Naive thymus-derived CD4-positive, alpha-beta T cell (primary cell): ENCODE measurements around the gene APPBP2. TPM values are rescaled to one million over a fixed set of nuclear protein-coding genes. Genes with fewer than 3 reads are reported as not detected.

ENCODE experiments used
- ATAC-seq: fragments of 150-1000 bp; cut with Tn5 transposase; 2 replicates; pipeline ENCODE4 v1.10.0; 2021; ENCODE audit warnings: mild to moderate bottlenecking, moderate library complexity
- CTCF ChIA-PET: fragments of 350-600 bp; sonication (Branson Sonifier 250); formaldehyde crosslinking; loops from one replicate; lab custom pipeline; 2021; ENCODE audit warnings: antibody characterized with exemption; lab: Charles Lee
- POLR2A ChIA-PET: fragments of 350-600 bp; sonication (Branson Sonifier 250); formaldehyde crosslinking; loops from one replicate; lab custom pipeline; 2021; ENCODE audit warnings: antibody characterized with exemption, inconsistent platforms; lab: Charles Lee
- DNase-seq, 9 donors: peaks; one replicate each; pipeline versions ENCODE4 v3.0.0 to v3.0.0-alpha.2; 2020 to 2022; ENCODE audit warnings: mixed read lengths in 1 of 9
- H3K27ac ChIP-seq: one replicate; pipeline ENCODE4 v1.7.0; 2013; ENCODE audit warnings: mild to moderate bottlenecking, low read depth, low read length, moderate library complexity
- H3K27me3 ChIP-seq, 2 donors: one replicate each; pipeline ENCODE4 v1.7.0; 2013; ENCODE audit warnings: low read length in 2 of 2, mild to moderate bottlenecking in 2 of 2, moderate library complexity in 2 of 2; ENCODE audit not compliant: control insufficient read depth in 2 of 2, insufficient read depth in 2 of 2
- H3K36me3 ChIP-seq, 3 experiments: 1 replicate in 2 of 3; 2 replicates in 1 of 3; pipeline ENCODE4 v1.7.0; 2013; ENCODE audit warnings: low read length in 3 of 3, mild to moderate bottlenecking in 3 of 3, moderate library complexity in 1 of 3; ENCODE audit not compliant: insufficient read depth in 3 of 3, control insufficient read depth in 2 of 3
- H3K4me1 ChIP-seq, 2 donors: one replicate each; pipeline ENCODE4 v1.7.0; 2013; ENCODE audit warnings: low read length in 2 of 2, mild to moderate bottlenecking in 2 of 2, moderate library complexity in 1 of 2; ENCODE audit not compliant: control insufficient read depth in 2 of 2, insufficient read depth in 2 of 2
- H3K4me3 ChIP-seq: 2 replicates; pipeline ENCODE4 v1.7.0; 2013; ENCODE audit warnings: mild to moderate bottlenecking, low read length
- H3K9me3 ChIP-seq, 3 experiments: 1 replicate in 2 of 3; 2 replicates in 1 of 3; pipeline ENCODE4 v1.7.0; 2013; ENCODE audit warnings: low read length in 3 of 3; ENCODE audit not compliant: control insufficient read depth in 2 of 3
- H3K27ac Mint-ChIP-seq, 9 donors: one replicate each; pipeline ENCODE4 v1.8.0; 2020 to 2022; ENCODE audit warnings: mixed read lengths in 9 of 9, mild to moderate bottlenecking in 8 of 9, moderate library complexity in 5 of 9, inconsistent platforms in 2 of 9
- H3K27me3 Mint-ChIP-seq, 5 donors: one replicate each; pipeline ENCODE4 v1.8.0; 2021 to 2022; ENCODE audit warnings: mixed read lengths in 5 of 5, mild to moderate bottlenecking in 1 of 5
- H3K36me3 Mint-ChIP-seq, 5 donors: one replicate each; pipeline ENCODE4 v1.8.0; 2020 to 2022; ENCODE audit warnings: mixed read lengths in 5 of 5, mild to moderate bottlenecking in 3 of 5, inconsistent platforms in 1 of 5
- H3K4me1 Mint-ChIP-seq, 7 donors: one replicate each; pipeline ENCODE4 v1.8.0; 2020 to 2022; ENCODE audit warnings: mixed read lengths in 7 of 7, mild to moderate bottlenecking in 3 of 7, inconsistent platforms in 1 of 7
- H3K4me3 Mint-ChIP-seq, 10 donors: one replicate each; pipeline ENCODE4 v1.8.0; 2020 to 2022; ENCODE audit warnings: mild to moderate bottlenecking in 10 of 10, mixed read lengths in 10 of 10, moderate library complexity in 6 of 10, inconsistent platforms in 2 of 10
- H3K9me3 Mint-ChIP-seq, 11 donors: one replicate each; pipeline ENCODE4 v1.8.0; 2020 to 2022; ENCODE audit warnings: mixed read lengths in 11 of 11, mild to moderate bottlenecking in 4 of 11, inconsistent platforms in 1 of 11, moderate library complexity in 1 of 11
- intact Hi-C, 2 donors: fragments of 100-400 bp; cut with micrococcal nuclease; formaldehyde crosslinking; loops; one replicate each; pipeline ENCODE4 v1.15.1; 2023
- polyA plus RNA-seq, 2 donors: library from polyadenylated mRNA; unstranded; fragments of 300-500 nt; fragmentation: Illumina TruSeq; gene quantifications; one replicate each; pipeline ENCODE4 v1.2.3, GENCODE V29; 2021
- total RNA-seq, 6 experiments: library from RNA in 5 of 6; stranded (reverse) in 5 of 6; gene quantifications; 1 replicate in 5 of 6; 2 replicates in 1 of 6; pipeline ENCODE4 v1.2.3 and lab custom pipeline; 2021 to 2026

The APPBP2 gene, protein sequence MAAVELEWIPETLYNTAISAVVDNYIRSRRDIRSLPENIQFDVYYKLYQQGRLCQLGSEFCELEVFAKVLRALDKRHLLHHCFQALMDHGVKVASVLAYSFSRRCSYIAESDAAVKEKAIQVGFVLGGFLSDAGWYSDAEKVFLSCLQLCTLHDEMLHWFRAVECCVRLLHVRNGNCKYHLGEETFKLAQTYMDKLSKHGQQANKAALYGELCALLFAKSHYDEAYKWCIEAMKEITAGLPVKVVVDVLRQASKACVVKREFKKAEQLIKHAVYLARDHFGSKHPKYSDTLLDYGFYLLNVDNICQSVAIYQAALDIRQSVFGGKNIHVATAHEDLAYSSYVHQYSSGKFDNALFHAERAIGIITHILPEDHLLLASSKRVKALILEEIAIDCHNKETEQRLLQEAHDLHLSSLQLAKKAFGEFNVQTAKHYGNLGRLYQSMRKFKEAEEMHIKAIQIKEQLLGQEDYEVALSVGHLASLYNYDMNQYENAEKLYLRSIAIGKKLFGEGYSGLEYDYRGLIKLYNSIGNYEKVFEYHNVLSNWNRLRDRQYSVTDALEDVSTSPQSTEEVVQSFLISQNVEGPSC
- total RNA-seq, result 10 to 100 TPM; 24.2 to 47.5 (median 33.0) TPM
- 10 to 100 TPM; 23.4 to 28.7 TPM for polyA plus RNA-seq
- total RNA-seq (lab: John Stamatoyannopoulos, UW), result 49.1 reads per million, percentile 71 among the genes with 10 or more reads in this experiment

DNA sequence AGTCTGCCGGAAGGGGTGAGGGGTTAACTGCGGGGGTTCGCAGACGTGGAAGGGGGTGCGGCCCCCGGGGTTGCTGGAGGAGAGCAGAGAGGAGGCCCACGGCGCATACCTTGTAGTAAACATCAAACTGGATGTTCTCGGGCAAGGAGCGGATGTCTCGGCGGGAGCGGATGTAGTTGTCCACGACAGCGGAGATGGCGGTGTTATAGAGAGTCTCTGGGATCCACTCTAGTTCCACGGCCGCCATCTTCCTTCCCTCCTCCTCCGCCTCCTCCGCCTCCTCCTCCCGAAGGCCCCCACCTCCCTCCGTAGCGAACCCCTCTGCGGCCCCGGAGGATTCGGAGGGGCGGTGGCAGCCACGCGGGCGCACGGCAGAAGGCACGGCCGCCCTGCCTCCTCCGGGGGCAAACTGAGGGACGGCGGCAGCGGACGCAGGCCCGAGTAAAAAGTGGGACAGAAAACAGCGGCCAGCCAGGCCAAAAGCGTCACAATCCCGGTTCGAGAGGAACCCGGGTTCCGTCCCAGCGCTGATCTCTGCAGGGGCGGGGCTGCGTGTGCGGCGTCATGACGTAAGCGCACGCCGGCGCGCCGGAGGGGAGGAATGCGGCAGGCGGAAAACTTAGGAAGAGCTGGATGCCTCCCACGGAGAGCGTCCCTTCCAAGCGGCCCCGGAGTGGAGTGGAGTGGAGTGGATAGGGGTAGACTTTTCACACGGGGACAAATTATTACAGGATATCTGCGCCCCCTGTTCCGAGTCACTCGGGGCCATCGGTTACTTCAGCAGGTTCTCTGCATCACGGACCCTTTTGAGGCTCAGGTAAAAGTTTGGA, at the start of gene APPBP2:
APPBP2 (minus strand) TSS at position 558 of the 830 bp plus-strand sequence; CDS start at position 247, 311 bp downstream.
- H3K4me1 Mint-ChIP-seq, result peaks cover 31 to 63% (median 55%) of the 10 kb centered on the region in 7 donors
- intact Hi-C loops, result loop anchor here (1.0 to 10.0 kb wide), 9 partner anchors 43 to 1541 kb away; partner anchors contain the start of genes BCAS3 (in 2 of the 2), PPM1D (in 2 of the 2), USP32 (in 2 of the 2) and DHX40 (in 1 of the 2)
- no peaks in the 10 kb centered on the region for H3K27me3 ChIP-seq
- no peaks in the 10 kb centered on the region for H3K27me3 Mint-ChIP-seq
- peak within 1 kb of the TSS; percentile 99 for H3K27ac ChIP-seq
- peak within 1 kb of the TSS; percentile 86 for H3K4me3 ChIP-seq
- ATAC-seq, result peak; percentile 92
- H3K4me3 Mint-ChIP-seq, result peak within 1 kb of the TSS; percentile 98 to 100 (median 99)
- H3K9me3 ChIP-seq, result no peaks in the 10 kb centered on the region
- no peaks in the 10 kb centered on the region for H3K9me3 Mint-ChIP-seq
- peaks cover 0 to 12% (median 4%) of the 10 kb centered on the region in 3 experiments for H3K36me3 ChIP-seq
- H3K36me3 Mint-ChIP-seq, result peaks cover 0 to 7% (median 5%) of the 10 kb centered on the region in 5 donors
- H3K4me1 ChIP-seq, result peaks cover 19 to 25% of the 10 kb centered on the region in 2 donors
- peak; percentile 59 to 80 (median 77) for DNase-seq
- POLR2A ChIA-PET, result interaction anchor here (0.6 to 1.6 kb wide), 5 partner anchors 74 to 696 kb away, joined by 3 to 8 read pairs (median 3); partner anchors contain the start of gene USP32
- H3K27ac Mint-ChIP-seq, result peak within 1 kb of the TSS; percentile 96 to 99 (median 98)
- CTCF ChIA-PET, result interaction anchor here (0.8 to 3.2 kb wide), 2 partner anchors 44 to 112 kb away, joined by 3 to 9 read pairs; no protein-coding TSS in a partner anchor

DNA sequence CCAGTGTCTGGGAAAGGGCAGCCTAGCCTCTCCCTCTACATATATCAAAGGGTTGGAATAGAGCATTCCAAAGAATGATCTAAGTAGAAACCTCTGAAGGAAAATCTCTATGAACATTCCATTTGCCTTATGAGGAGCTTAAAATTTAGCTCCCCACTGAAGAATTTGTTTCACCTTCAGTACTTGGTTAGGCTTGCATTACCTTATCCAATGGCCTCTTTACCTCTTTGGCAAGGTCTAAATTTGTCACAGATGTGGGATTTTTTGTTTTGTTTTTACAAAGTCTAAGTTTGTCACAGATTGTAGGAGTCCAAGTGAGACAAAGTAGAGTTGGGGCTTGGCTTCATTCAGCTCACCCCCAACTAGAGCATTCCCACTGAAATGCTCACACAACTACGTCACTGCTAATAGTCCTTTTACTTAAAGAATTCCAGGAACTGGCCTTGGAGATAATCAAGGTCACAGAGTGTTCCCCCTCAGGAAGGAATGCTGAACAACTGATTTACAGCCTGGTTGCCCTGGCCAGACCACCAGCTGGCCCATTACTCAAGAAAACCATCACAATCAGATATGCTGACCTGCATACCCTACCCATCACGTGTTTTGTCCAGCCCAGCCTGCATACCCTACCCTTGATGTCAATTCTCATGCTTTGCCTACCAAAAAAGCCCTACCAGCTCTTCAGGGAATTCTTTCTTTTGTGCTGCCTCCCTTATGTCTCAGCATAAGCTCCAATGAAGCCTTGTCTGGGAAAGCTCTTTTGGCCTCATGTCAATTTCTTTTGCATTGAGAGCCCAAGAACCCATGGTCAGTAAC, 47.4 kb upstream of the APPBP2 start:
- no peak for DNase-seq
- CTCF ChIA-PET, result interaction anchor here (1.3 to 1.6 kb wide), 2 partner anchors 13 to 65 kb away, joined by 3 to 5 read pairs; no protein-coding TSS in a partner anchor

DNA sequence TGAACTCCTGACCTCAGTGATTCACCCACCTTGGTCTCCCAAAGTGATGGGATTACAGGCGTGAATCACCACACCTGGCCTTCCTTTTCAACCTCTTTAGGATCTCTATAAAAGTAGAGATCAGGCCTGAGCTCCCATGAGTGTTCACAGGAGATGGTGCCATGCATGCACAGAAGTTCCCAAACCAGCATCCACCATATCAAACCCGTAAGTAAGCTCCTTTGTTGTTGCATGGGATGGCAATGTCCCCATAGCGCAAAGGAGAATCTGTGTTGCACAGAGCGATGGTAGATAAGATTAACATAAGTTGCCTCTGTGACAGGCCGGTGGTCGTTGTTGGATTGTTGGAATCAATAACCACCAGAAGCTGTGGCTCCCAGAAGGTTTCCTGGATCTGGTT, 39.2 kb upstream of the APPBP2 start:
- Mint-ChIP-seq H3K27ac (no peak overlapping the region), H3K27me3 (peaks cover 0 to 2% (median 0%) of the 10 kb centered on the region in 5 donors), H3K36me3 (no peaks in the 10 kb centered on the region), H3K4me1 (peaks cover 0 to 4% (median 0%) of the 10 kb centered on the region in 7 donors), H3K9me3 (no peaks in the 10 kb centered on the region), H3K4me3 (no peak overlapping the region)
- Histone ChIP-seq H3K9me3 (no peaks in the 10 kb centered on the region), H3K27ac (no peak overlapping the region), H3K36me3 (no peaks in the 10 kb centered on the region), H3K27me3 (no peaks in the 10 kb centered on the region), H3K4me3 (no peak overlapping the region), H3K4me1 (no peaks in the 10 kb centered on the region)
- ChIA-PET CTCF (interaction anchor here (1.6 kb wide), 1 partner anchor 72 kb away, joined by 5 read pairs; no protein-coding TSS in a partner anchor), POLR2A (interaction anchor here (0.7 kb wide), 1 partner anchor 9 kb away, joined by 3 read pairs; no protein-coding TSS in a partner anchor)
- ATAC-seq (no peak), DNase-seq (no peak)
- intact Hi-C loops, result no loop called here

More for the DNA sequence above, 47.4 kb upstream of the APPBP2 start:
- no peaks in the 10 kb centered on the region for H3K9me3 ChIP-seq
- Mint-ChIP-seq H3K27ac (no peak overlapping the region), H3K36me3 (no peaks in the 10 kb centered on the region), H3K4me3 (no peak overlapping the region), H3K4me1 (peaks cover 4 to 19% (median 8%) of the 10 kb centered on the region in 7 donors), H3K9me3 (peaks cover 0 to 2% (median 0%) of the 10 kb centered on the region in 11 donors), H3K27me3 (peaks cover 0 to 17% (median 4%) of the 10 kb centered on the region in 5 donors)
- no peaks in the 10 kb centered on the region for H3K4me1 ChIP-seq
- no peaks in the 10 kb centered on the region for H3K27me3 ChIP-seq
- POLR2A ChIA-PET, result interaction anchor here (0.5 to 1.3 kb wide), 3 partner anchors 9 to 104 kb away, joined by 3 to 4 read pairs (median 3); partner anchors contain the start of genes BCAS3 and PPM1D
- intact Hi-C loops, result no loop called here
- H3K36me3 ChIP-seq, result no peaks in the 10 kb centered on the region
- no peak overlapping the region for H3K4me3 ChIP-seq
- H3K27ac ChIP-seq, result no peak overlapping the region
- no peak for ATAC-seq

DNA sequence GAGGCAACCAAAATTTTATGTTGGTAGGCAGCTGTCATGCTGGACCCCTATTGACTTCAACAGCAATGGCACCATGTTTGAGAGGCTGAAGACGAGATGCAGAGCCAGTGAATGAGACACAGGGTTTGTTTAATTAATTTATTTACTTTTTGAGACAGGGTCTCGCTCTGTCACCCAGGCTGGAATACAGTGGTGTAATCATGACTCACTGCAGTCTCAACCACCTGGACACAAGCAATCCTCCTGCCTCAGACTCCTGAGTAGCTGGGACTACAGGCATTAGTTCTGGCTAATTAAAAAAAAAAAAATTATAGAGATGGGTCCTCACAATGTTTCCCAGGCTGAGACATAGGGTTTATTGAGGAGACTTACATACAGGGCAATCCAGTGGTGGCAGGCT, 37.7 kb upstream of the APPBP2 start:
- peaks cover 0 to 2% (median 0%) of the 10 kb centered on the region in 5 donors for H3K27me3 Mint-ChIP-seq
- POLR2A ChIA-PET, result interaction anchor here (0.7 kb wide), 1 partner anchor 20 kb away, joined by 3 read pairs; no protein-coding TSS in a partner anchor

DNA sequence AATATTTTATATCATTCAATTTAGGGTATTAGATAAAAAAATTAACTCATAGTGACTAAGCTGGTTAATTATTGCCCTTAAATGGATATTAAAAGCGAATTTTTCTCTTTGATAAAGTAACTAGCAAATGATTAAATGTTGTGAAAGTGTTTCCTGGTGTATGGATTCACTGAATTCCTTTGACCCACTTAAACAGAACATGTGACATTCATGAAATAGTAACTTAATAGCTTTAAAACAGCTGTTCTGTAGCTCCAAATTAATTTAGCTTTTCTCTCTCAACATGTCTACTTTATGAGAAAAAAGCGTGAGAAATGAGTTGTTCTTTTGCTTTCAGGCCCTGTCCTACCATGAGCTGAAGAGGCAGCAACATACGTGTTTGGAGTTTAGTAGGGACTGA, 36.4 kb upstream of the APPBP2 start:
- DNase-seq (no peak), ATAC-seq (no peak)
- ChIA-PET CTCF (no interaction called here), POLR2A (no interaction called here)
- no peak overlapping the region for H3K27ac Mint-ChIP-seq
- H3K4me1 ChIP-seq, result no peaks in the 10 kb centered on the region
- H3K36me3 ChIP-seq, result no peaks in the 10 kb centered on the region
- H3K9me3 ChIP-seq, result peaks cover 0 to 4% (median 0%) of the 10 kb centered on the region in 3 experiments
- no peak overlapping the region for H3K4me3 ChIP-seq
- peaks cover 0 to 18% (median 9%) of the 10 kb centered on the region in 11 donors for H3K9me3 Mint-ChIP-seq
- peaks cover 0 to 2% (median 0%) of the 10 kb centered on the region in 5 donors for H3K27me3 Mint-ChIP-seq
- intact Hi-C loops, result no loop called here
- no peak overlapping the region for H3K4me3 Mint-ChIP-seq
- no peak overlapping the region for H3K27ac ChIP-seq
- peaks cover 0 to 8% (median 2%) of the 10 kb centered on the region in 5 donors for H3K36me3 Mint-ChIP-seq
- no peaks in the 10 kb centered on the region for H3K27me3 ChIP-seq
- peaks cover 0 to 2% (median 0%) of the 10 kb centered on the region in 7 donors for H3K4me1 Mint-ChIP-seq

More for the DNA sequence above, 37.7 kb upstream of the APPBP2 start:
- intact Hi-C loops, result no loop called here
- Histone ChIP-seq H3K4me1 (no peaks in the 10 kb centered on the region), H3K36me3 (no peaks in the 10 kb centered on the region), H3K27ac (no peak overlapping the region), H3K27me3 (no peaks in the 10 kb centered on the region), H3K9me3 (no peaks in the 10 kb centered on the region), H3K4me3 (no peak overlapping the region)
- Mint-ChIP-seq H3K9me3 (peaks cover 0 to 5% (median 2%) of the 10 kb centered on the region in 11 donors), H3K4me3 (no peak overlapping the region), H3K36me3 (peaks cover 0 to 6% (median 0%) of the 10 kb centered on the region in 5 donors), H3K27ac (no peak overlapping the region), H3K4me1 (peaks cover 0 to 2% (median 0%) of the 10 kb centered on the region in 7 donors)
- CTCF ChIA-PET, result interaction anchor here (1.6 kb wide), 1 partner anchor 73 kb away, joined by 5 read pairs; no protein-coding TSS in a partner anchor
- ATAC-seq (no peak), DNase-seq (no peak)
